K562 (cell line): ENCODE data around the gene DNAJB13. TPM values are rescaled to one million over a fixed set of nuclear protein-coding genes. Genes with fewer than 3 reads are reported as not detected.

Experiments
- MITF ChIP-seq: IDR thresholded peaks from 2 replicates; pipeline ENCODE4 v1.6.1; 2014; ENCODE audit warnings: antibody characterized with exemption
- YBX1 ChIP-seq: fragments of 450-650 bp; IDR thresholded peaks from 2 replicates; pipeline ENCODE4 v1.7.1; 2016; ENCODE audit warnings: mild to moderate bottlenecking
- ZNF3 ChIP-seq: fragments of 250-450 bp; sonication (Bioruptor Pico); IDR thresholded peaks from 2 replicates; pipeline ENCODE4 v1.5.0; 2021; ENCODE audit warnings: mild to moderate bottlenecking, moderate library complexity
- polyA plus RNA-seq, 8 experiments: library from polyadenylated mRNA; depleted of rRNA in 4 of 8; stranded (reverse) in 5 of 8; unstranded in 3 of 8; fragments of >200 nt; fragmentation: Nextera tagmentation in 2 of 8; fragmentation: Illumina TruSeq in 1 of 8; extraction: Ambion mirVana in 2 of 8; extraction: Trizol in 1 of 8; gene quantifications; 2 replicates each; pipeline versions ENCODE4 v1.2.1 to v1.2.3, GENCODE V29; 2011 to 2014; ENCODE audit warnings: inconsistent platforms in 1 of 8, missing spikeins in 1 of 8
- total RNA-seq, 7 experiments: library from RNA; depleted of rRNA in 6 of 7; stranded (reverse); fragments of >200 nt in 6 of 7; fragmentation: Illumina TruSeq in 2 of 7; extraction: Trizol in 2 of 7; gene quantifications; 2 replicates each; pipeline versions ENCODE4 v1.2.1 to v1.2.3, GENCODE V29; 2011 to 2021; ENCODE audit warnings: low replicate concordance in 1 of 7
- TF ChIP-seq, protein P1 (sequence below): fragments of 250-450 bp; sonication (Bioruptor Pico); IDR thresholded peaks from 2 replicates; pipeline ENCODE4 v1.9.0; 2021; ENCODE audit warnings: mild to moderate bottlenecking, inconsistent platforms
- TF ChIP-seq, protein P2 (sequence below): fragments of 450-650 bp; formaldehyde crosslinking; conservative IDR thresholded peaks from 2 replicates; pipeline ENCODE4 v1.4.0; 2022; ENCODE audit warnings: mild to moderate bottlenecking, missing genetic modification characterization
- TF ChIP-seq, protein P3 (sequence below), 2 experiments: fragments of 200-800 bp in 1 of 2; sonication (Bioruptor generic) in 1 of 2; sonication (generic) in 1 of 2; formaldehyde crosslinking in 1 of 2; IDR thresholded peaks in 1 of 2; conservative IDR thresholded peaks in 1 of 2; 2 replicates each; pipeline versions ENCODE4 v1.5.0 to v1.6.1; 2016 to 2020; ENCODE audit warnings: missing compliant biosample characterization in 1 of 2, missing genetic modification characterization in 1 of 2, missing genetic modification reagents in 1 of 2

Gene DNAJB13
- total and polyA plus RNA-seq, 9 of the 15 experiments (the other 6 are each of a cell fraction or from before 2014, with no cell fraction given), result 0.14 TPM; not detected in 8

- TF ChIP-seq, protein P1, sequence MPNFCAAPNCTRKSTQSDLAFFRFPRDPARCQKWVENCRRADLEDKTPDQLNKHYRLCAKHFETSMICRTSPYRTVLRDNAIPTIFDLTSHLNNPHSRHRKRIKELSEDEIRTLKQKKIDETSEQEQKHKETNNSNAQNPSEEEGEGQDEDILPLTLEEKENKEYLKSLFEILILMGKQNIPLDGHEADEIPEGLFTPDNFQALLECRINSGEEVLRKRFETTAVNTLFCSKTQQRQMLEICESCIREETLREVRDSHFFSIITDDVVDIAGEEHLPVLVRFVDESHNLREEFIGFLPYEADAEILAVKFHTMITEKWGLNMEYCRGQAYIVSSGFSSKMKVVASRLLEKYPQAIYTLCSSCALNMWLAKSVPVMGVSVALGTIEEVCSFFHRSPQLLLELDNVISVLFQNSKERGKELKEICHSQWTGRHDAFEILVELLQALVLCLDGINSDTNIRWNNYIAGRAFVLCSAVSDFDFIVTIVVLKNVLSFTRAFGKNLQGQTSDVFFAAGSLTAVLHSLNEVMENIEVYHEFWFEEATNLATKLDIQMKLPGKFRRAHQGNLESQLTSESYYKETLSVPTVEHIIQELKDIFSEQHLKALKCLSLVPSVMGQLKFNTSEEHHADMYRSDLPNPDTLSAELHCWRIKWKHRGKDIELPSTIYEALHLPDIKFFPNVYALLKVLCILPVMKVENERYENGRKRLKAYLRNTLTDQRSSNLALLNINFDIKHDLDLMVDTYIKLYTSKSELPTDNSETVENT (CRISPR knock-in tag), result peak; percentile 27
- TF ChIP-seq, protein P2, sequence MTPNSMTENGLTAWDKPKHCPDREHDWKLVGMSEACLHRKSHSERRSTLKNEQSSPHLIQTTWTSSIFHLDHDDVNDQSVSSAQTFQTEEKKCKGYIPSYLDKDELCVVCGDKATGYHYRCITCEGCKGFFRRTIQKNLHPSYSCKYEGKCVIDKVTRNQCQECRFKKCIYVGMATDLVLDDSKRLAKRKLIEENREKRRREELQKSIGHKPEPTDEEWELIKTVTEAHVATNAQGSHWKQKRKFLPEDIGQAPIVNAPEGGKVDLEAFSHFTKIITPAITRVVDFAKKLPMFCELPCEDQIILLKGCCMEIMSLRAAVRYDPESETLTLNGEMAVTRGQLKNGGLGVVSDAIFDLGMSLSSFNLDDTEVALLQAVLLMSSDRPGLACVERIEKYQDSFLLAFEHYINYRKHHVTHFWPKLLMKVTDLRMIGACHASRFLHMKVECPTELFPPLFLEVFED (CRISPR knock-in tag), result peak; percentile 90
- TF ChIP-seq, protein P3, sequence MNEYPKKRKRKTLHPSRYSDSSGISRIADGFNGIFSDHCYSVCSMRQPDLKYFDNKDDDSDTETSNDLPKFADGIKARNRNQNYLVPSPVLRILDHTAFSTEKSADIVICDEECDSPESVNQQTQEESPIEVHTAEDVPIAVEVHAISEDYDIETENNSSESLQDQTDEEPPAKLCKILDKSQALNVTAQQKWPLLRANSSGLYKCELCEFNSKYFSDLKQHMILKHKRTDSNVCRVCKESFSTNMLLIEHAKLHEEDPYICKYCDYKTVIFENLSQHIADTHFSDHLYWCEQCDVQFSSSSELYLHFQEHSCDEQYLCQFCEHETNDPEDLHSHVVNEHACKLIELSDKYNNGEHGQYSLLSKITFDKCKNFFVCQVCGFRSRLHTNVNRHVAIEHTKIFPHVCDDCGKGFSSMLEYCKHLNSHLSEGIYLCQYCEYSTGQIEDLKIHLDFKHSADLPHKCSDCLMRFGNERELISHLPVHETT (CRISPR knock-in tag; conservative IDR thresholded peaks at IDR 0.05 in 1 of 2, IDR thresholded peaks at IDR 0.05 in 1 of 2), result peak in 1 of 2 experiments; percentile 93; a peak in 2 of 4 replicates
- no peak for TF ChIP-seq YBX1
- TF ChIP-seq MITF, result peak; percentile 61; the same call in 1 of the 2 replicates
- TF ChIP-seq ZNF3 (CRISPR knock-in tag), result no peak
Observed at GRCh38 chr11:73982990-73983740, 32.3 kb downstream of the DNAJB13 start (continued).
